ENCODE data around the gene EFEMP1.

- TF ChIP-seq CTCF (IDR thresholded peaks at IDR 0.05 in 2 of 3, conservative IDR thresholded peaks at IDR 0.05 in 1 of 3; ENCODE audit: borderline replicate concordance in 1 of 3, insufficient read depth in 1 of 3, low read depth in 2 of 3, low read length in 2 of 3) (no peak), EZH2 (IDR thresholded peaks at IDR 0.05) (no peak), ZFX (IDR thresholded peaks at IDR 0.05) (no peak), MAX (IDR thresholded peaks at IDR 0.05) (no peak), POLR2AphosphoS5 (IDR thresholded peaks at IDR 0.05; ENCODE audit: low read depth, low read length) (no peak)
Observed at GRCh38 chr2:55875434-55876135, 48.0 kb downstream of the EFEMP1 start.
